HL-60 (cell line): ENCODE measurements around the gene TIMP4.

Source experiments
- POLR2AphosphoS5 ChIP-seq: IDR thresholded peaks from 2 replicates; pipeline ENCODE4 v1.6.1; 2012; ENCODE audit warnings: low read depth
- TF ChIP-seq, protein P1 (sequence below): IDR thresholded peaks from 2 replicates; pipeline ENCODE4 v1.6.1; 2012; ENCODE audit warnings: low read depth; ENCODE audit not compliant: insufficient replicate concordance
- TF ChIP-seq, protein P2 (sequence below): IDR thresholded peaks from one replicate; pipeline ENCODE4 v1.5.1; 2011; ENCODE audit warnings: low read length, control low read depth, inconsistent platforms; ENCODE audit not compliant: insufficient read depth

DNA sequence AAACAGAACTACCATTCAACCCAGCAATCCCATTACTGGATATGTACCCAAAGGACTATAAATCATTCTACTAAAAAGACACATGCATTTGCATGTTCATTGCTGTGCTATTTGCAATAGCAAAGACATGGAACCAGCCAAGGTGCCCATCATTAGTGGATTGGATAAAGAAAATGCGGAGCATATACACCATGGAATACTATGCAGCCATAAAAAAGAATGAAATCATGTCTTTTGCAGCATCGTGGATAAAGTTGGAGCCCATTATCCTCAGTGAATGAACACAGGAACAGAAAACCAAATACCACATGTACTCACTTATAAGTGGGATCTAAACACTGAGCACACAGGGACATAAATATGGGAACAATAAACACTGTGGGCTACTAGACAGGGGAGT is 43.1 kb upstream of the TIMP4 start:
- TF ChIP-seq, protein P1, sequence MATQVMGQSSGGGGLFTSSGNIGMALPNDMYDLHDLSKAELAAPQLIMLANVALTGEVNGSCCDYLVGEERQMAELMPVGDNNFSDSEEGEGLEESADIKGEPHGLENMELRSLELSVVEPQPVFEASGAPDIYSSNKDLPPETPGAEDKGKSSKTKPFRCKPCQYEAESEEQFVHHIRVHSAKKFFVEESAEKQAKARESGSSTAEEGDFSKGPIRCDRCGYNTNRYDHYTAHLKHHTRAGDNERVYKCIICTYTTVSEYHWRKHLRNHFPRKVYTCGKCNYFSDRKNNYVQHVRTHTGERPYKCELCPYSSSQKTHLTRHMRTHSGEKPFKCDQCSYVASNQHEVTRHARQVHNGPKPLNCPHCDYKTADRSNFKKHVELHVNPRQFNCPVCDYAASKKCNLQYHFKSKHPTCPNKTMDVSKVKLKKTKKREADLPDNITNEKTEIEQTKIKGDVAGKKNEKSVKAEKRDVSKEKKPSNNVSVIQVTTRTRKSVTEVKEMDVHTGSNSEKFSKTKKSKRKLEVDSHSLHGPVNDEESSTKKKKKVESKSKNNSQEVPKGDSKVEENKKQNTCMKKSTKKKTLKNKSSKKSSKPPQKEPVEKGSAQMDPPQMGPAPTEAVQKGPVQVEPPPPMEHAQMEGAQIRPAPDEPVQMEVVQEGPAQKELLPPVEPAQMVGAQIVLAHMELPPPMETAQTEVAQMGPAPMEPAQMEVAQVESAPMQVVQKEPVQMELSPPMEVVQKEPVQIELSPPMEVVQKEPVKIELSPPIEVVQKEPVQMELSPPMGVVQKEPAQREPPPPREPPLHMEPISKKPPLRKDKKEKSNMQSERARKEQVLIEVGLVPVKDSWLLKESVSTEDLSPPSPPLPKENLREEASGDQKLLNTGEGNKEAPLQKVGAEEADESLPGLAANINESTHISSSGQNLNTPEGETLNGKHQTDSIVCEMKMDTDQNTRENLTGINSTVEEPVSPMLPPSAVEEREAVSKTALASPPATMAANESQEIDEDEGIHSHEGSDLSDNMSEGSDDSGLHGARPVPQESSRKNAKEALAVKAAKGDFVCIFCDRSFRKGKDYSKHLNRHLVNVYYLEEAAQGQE, result no peak
- TF ChIP-seq, protein P2, sequence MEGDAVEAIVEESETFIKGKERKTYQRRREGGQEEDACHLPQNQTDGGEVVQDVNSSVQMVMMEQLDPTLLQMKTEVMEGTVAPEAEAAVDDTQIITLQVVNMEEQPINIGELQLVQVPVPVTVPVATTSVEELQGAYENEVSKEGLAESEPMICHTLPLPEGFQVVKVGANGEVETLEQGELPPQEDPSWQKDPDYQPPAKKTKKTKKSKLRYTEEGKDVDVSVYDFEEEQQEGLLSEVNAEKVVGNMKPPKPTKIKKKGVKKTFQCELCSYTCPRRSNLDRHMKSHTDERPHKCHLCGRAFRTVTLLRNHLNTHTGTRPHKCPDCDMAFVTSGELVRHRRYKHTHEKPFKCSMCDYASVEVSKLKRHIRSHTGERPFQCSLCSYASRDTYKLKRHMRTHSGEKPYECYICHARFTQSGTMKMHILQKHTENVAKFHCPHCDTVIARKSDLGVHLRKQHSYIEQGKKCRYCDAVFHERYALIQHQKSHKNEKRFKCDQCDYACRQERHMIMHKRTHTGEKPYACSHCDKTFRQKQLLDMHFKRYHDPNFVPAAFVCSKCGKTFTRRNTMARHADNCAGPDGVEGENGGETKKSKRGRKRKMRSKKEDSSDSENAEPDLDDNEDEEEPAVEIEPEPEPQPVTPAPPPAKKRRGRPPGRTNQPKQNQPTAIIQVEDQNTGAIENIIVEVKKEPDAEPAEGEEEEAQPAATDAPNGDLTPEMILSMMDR, result no peak
- TF ChIP-seq POLR2AphosphoS5, result no peak
